Thoracic aorta (tissue), 2 donors: ENCODE measurements around the gene MYH1. TPM values are rescaled to one million over a fixed set of nuclear protein-coding genes. Genes with fewer than 3 reads are reported as not detected.

Source experiments
- ATAC-seq: fragments of 150-250 bp; one replicate; pipeline ENCODE4 v1.8.0; 2017; ENCODE audit warnings: low read depth; ENCODE audit not compliant: insufficient number of reproducible peaks, low FRiP score
- DNase-seq: peaks from one replicate; pipeline ENCODE4 v3.0.0-alpha.2; 2020; ENCODE audit warnings: low spot score
- H3K27ac ChIP-seq, 2 donors: fragments of 200-600 bp; sonication (generic); 1 replicate in 1 of 2; 2 replicates in 1 of 2; pipeline ENCODE4 v1.5.1; 2016; ENCODE audit warnings: mild to moderate bottlenecking in 2 of 2, moderate library complexity in 2 of 2
- H3K27me3 ChIP-seq: fragments of 200-600 bp; sonication (generic); replicated peaks from 2 replicates; pipeline ENCODE4 v1.6.0; 2016; ENCODE audit warnings: mild to moderate bottlenecking; ENCODE audit not compliant: insufficient read depth
- H3K36me3 ChIP-seq: fragments of 200-600 bp; sonication (generic); one replicate; pipeline ENCODE4 v1.5.1; 2016
- H3K4me1 ChIP-seq, 2 donors: fragments of 200-600 bp; sonication (generic); 1 replicate in 1 of 2; 2 replicates in 1 of 2; pipeline versions ENCODE4 v1.5.1 to v1.6.0; 2016; ENCODE audit warnings: low read depth in 2 of 2, mild to moderate bottlenecking in 1 of 2; ENCODE audit not compliant: control insufficient read depth in 1 of 2
- H3K4me3 ChIP-seq: fragments of 200-600 bp; sonication (generic); 2 replicates; pipeline ENCODE4 v1.5.1; 2016; ENCODE audit warnings: mild to moderate bottlenecking
- H3K9me3 ChIP-seq: fragments of 200-600 bp; sonication (generic); 2 replicates; pipeline ENCODE4 v1.5.1; 2016
- total RNA-seq, 2 donors: library from RNA; depleted of rRNA; stranded (reverse); fragments of >200 nt; gene quantifications; one replicate each; pipeline versions ENCODE4 v1.1.0 to v1.2.3, GENCODE V29; 2016
- TF ChIP-seq, protein P1 (sequence below): fragments of 200-600 bp; sonication (generic); IDR thresholded peaks from one replicate; pipeline ENCODE4 v1.5.1; 2019; ENCODE audit warnings: antibody characterized with exemption

MYH1 gene
- total RNA-seq, 2 donors from 2014 or later = not detected

DNA sequence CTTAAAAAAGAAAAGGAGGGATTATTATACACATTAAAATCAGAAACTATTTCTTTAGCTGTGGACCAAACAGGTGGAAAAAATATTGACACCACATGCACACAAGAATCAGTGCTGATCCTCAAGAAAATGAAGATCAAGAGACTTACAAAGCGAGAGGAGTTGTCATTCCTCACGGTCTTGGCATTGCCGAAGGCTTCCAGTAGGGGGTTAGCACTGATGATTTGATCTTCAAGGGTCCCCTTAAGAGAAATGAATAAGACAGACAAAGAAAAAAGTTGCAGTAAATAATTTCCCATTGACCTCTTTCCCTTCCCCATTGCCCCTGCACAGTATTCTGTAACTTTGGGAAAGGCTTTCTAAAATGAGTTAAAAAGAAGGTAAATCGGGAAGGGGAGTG lies 54.9 kb downstream of the MYH1 start:
- Histone ChIP-seq H3K27me3 (no peaks in the 10 kb centered on the region), H3K9me3 (no peaks in the 10 kb centered on the region), H3K36me3 (no peaks in the 10 kb centered on the region), H3K4me1 (no peaks in the 10 kb centered on the region), H3K4me3 (no peak overlapping the region), H3K27ac (no peak overlapping the region)
- ATAC-seq = no peak
- no peak for DNase-seq
- TF ChIP-seq, protein P1, sequence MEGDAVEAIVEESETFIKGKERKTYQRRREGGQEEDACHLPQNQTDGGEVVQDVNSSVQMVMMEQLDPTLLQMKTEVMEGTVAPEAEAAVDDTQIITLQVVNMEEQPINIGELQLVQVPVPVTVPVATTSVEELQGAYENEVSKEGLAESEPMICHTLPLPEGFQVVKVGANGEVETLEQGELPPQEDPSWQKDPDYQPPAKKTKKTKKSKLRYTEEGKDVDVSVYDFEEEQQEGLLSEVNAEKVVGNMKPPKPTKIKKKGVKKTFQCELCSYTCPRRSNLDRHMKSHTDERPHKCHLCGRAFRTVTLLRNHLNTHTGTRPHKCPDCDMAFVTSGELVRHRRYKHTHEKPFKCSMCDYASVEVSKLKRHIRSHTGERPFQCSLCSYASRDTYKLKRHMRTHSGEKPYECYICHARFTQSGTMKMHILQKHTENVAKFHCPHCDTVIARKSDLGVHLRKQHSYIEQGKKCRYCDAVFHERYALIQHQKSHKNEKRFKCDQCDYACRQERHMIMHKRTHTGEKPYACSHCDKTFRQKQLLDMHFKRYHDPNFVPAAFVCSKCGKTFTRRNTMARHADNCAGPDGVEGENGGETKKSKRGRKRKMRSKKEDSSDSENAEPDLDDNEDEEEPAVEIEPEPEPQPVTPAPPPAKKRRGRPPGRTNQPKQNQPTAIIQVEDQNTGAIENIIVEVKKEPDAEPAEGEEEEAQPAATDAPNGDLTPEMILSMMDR = no peak

DNA sequence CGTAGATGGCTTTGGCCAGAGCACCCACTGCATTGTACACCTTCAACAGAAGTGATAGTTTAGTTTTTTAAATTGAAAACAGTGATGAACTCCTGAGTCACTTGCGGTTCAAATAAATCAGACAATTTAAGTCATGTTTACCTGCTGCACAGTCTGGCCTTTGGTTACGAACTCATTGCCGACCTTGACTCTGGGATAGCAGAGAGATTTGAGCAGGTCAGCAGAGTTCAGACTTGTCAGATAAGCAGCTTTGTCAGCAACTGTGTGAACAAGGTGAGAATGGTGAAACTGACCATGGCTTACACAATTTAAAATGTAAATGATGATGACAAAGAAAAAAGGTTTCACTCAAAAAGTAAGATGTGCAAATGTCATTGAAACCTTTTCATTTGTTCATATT lies 58.3 kb downstream of the MYH1 start:
- H3K27me3 ChIP-seq = no peaks in the 10 kb centered on the region
- TF ChIP-seq, protein P1 = no peak
- H3K36me3 ChIP-seq = no peaks in the 10 kb centered on the region
- no peak overlapping the region for H3K27ac ChIP-seq
- H3K4me1 ChIP-seq = no peaks in the 10 kb centered on the region
- H3K4me3 ChIP-seq = no peak overlapping the region
- H3K9me3 ChIP-seq = no peaks in the 10 kb centered on the region
- ATAC-seq = no peak
- DNase-seq = no peak

DNA sequence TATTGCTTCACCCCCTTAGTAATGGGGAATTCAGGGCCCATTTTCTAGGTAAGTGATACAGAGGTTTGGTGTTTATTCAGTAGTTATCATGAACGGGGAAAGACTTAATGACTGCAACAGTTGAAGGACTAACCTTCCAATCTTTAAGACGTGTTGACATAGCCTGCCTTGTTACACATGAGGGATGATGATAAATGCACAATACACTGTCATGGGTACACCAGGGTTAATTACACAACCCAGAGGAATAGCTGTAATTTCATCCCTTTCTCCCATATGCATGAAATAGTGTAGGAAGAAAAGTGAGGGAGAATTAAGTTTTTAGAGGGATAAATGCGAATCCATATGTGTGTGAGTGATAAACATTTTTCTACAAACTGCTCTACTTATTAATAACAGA lies 59.6 kb downstream of the MYH1 start:
- no peak for DNase-seq

DNA sequence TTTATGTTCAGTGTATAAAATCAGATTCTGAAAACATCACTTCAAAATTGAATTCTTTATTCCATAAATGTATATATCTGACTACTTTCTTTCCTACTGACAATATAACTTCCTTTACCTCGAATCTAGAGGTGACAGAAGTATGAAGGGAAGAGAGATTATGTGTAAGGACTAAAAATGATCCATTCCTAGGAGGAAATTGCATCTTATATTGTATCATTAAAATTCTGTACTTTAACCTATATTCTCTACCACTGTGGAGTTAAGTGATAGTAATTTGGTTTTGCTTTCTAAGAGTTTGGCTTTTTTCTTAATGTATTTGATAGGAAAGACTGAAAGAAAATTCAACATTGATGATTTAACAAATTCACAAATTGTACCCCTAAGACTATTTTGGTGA lies 60.4 kb downstream of the MYH1 start:
- no peak overlapping the region for H3K4me3 ChIP-seq
- ATAC-seq (no peak), DNase-seq (no peak)
- H3K9me3 ChIP-seq = no peaks in the 10 kb centered on the region
- TF ChIP-seq, protein P1 = no peak
- no peak overlapping the region for H3K27ac ChIP-seq
- no peaks in the 10 kb centered on the region for H3K36me3 ChIP-seq
- H3K27me3 ChIP-seq = no peaks in the 10 kb centered on the region
- no peaks in the 10 kb centered on the region for H3K4me1 ChIP-seq

More for the DNA sequence above, 59.6 kb downstream of the MYH1 start:
- Histone ChIP-seq H3K27me3 (no peaks in the 10 kb centered on the region), H3K27ac (no peak overlapping the region), H3K36me3 (no peaks in the 10 kb centered on the region), H3K4me3 (no peak overlapping the region), H3K4me1 (no peaks in the 10 kb centered on the region), H3K9me3 (no peaks in the 10 kb centered on the region)
- TF ChIP-seq, protein P1 = no peak
- no peak for ATAC-seq

DNA sequence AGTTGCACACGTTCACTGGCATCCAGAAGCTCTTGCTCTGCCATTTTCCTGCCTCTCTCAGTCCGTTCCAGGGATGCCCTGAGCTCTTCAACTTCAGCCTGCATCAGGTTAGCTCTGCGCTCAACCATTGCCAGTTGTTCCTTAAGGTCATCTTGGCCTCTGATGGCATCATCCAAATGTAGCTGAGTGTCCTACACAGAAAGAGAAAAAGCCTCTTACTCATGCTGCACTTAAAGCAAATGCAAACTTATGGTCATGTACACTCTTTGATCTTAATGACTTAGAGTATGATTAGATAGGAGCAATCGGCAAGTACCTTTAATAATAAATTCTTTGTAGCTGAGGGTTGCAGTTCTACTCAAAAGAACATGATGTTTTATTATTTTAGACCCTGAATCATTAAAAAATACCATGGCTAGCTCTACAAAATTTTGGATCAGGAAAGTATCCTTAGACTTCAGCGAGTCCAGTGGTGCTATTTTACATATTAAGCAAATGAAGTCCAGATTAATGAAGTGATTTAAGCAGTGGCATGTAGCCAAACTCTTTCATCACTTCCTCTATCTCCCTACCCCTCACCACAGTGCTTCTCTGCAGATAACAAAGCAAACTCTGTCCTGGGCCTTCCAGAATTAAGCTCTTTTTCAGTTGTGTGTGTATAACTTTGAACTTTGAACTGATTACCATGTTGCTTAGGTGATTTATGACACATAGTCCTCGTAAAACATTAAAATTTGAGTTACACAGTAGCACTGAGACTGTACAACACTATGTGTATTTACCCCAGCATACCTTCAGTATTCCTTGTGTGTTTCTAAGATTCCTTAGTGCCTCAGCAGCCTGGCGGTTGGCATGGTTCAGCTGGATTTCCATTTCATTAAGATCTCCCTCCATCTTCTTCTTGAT lies 71.1 kb downstream of the MYH1 start:
- H3K4me3 ChIP-seq = no peak overlapping the region
- TF ChIP-seq, protein P1 = no peak
- ATAC-seq (no peak), DNase-seq (no peak)
- H3K27ac ChIP-seq = no peak overlapping the region
- no peaks in the 10 kb centered on the region for H3K27me3 ChIP-seq
- no peaks in the 10 kb centered on the region for H3K4me1 ChIP-seq
- no peaks in the 10 kb centered on the region for H3K9me3 ChIP-seq
- H3K36me3 ChIP-seq = no peaks in the 10 kb centered on the region

Other genes starting within 250 kb of the MYH1 start
- not detected for gene MYH13, start 145.5 kb downstream of the MYH1 start, total RNA-seq
- gene MYH8, start 96.6 kb downstream of the MYH1 start, total RNA-seq = not detected
- not detected for gene MYH4, start 49.0 kb downstream of the MYH1 start, total RNA-seq
- gene MYH2, start 31.1 kb upstream of the MYH1 start, total RNA-seq = 10 to 100 TPM in 1 of 2 donors, under 1 TPM in 1; 0.28 to 11.9 TPM
- 1 to 10 TPM; 3.0 to 7.1 TPM for gene MYH3, start 138.8 kb upstream of the MYH1 start, total RNA-seq
- 10 to 100 TPM; 17.9 to 32.5 TPM for gene SCO1, start 179.0 kb upstream of the MYH1 start, total RNA-seq
- 10 to 100 TPM in 1 of 2 donors, 1 to 10 TPM in 1; 6.9 to 13.6 TPM for gene ADPRM, start 179.1 kb upstream of the MYH1 start, total RNA-seq
- gene TMEM220, start 211.5 kb upstream of the MYH1 start, total RNA-seq = 1 to 10 TPM; 7.0 to 7.5 TPM